ENCODE data around the gene MZT2B. TPM values are rescaled to one million over a fixed set of nuclear protein-coding genes. Genes with fewer than 3 reads are reported as not detected.
"Not testable (repeated sequence)": the region's sequence is repeated elsewhere in the genome, so short reads cannot be mapped to it uniquely, and the experiment has no call there.

Gene MZT2B
- total RNA-seq, 2 donors from 2014 or later, result 161 to 195 TPM

- peak within 1 kb of the TSS; percentile 89 to 93 for H3K27ac ChIP-seq
- WGBS, result 0% methylated on average over 55 of the region's 55 CpGs
- no peaks in the 10 kb centered on the region for H3K9me3 ChIP-seq
- peak; percentile 96 for DNase-seq (ENCODE audit: low spot score)
- H3K4me1 ChIP-seq (replicated peaks), result peaks cover 5% of the 10 kb centered on the region
- intact Hi-C loops (cut with DNase I), result loop anchor here (2.0 to 10.0 kb wide), 3 partner anchors 151 to 923 kb away; partner anchors contain the start of genes IMP4 and PLEKHB2
- TF ChIP-seq POLR2AphosphoS5 (IDR thresholded peaks at IDR 0.05) (peak; percentile 93), CTCF (IDR thresholded peaks at IDR 0.05) (peak in 1 of 4 experiments; percentile 25), POLR2A (IDR thresholded peaks at IDR 0.05) (peak; percentile 37)
- H3K4me3 ChIP-seq, result peak within 1 kb of the TSS; percentile 98
- no peaks in the 10 kb centered on the region for H3K36me3 ChIP-seq
- no peaks in the 10 kb centered on the region for H3K27me3 ChIP-seq (replicated peaks; ENCODE audit: insufficient read depth)
Observed at GRCh38 chr2:130181325-130181879, 660 bp upstream of the MZT2B start, which contains the start of gene SMPD4. Gene SMPD4 (minus strand): TSS chr2:130181602. CDS start chr2:130176592, 5,010 bp downstream.

- Histone ChIP-seq H3K4me3 (peak overlapping the region; percentile 98), H3K27ac (peak overlapping the region; percentile 31 to 54)
- intact Hi-C loops (cut with DNase I), result loop anchor here (10.0 kb wide), 1 partner anchor 922 kb away; the partner anchor contains the start of gene PLEKHB2
- DNase-seq (ENCODE audit: low spot score); H3K36me3 ChIP-seq; H3K4me1 ChIP-seq (replicated peaks); H3K9me3 ChIP-seq; H3K27me3 ChIP-seq (replicated peaks; ENCODE audit: insufficient read depth): not testable (repeated sequence)
- 32% methylated on average over 13 of the region's 23 CpGs for WGBS
Observed at GRCh38 chr2:130182826-130183511, 907 bp downstream of the MZT2B start.

- Histone ChIP-seq H3K9me3 (no peaks in the 10 kb centered on the region), H3K27me3 (replicated peaks; ENCODE audit: insufficient read depth) (no peaks in the 10 kb centered on the region), H3K4me3 (no peak overlapping the region), H3K36me3 (no peaks in the 10 kb centered on the region), H3K27ac (no peak overlapping the region), H3K4me1 (replicated peaks) (peaks cover 5% of the 10 kb centered on the region)
- TF ChIP-seq POLR2AphosphoS5 (IDR thresholded peaks at IDR 0.05), result no peak
- TF ChIP-seq CTCF (IDR thresholded peaks at IDR 0.05), result no peak
- TF ChIP-seq POLR2A (IDR thresholded peaks at IDR 0.05), result no peak
- no peak for DNase-seq (ENCODE audit: low spot score)
- intact Hi-C loops (cut with DNase I), result loop anchor here (10.0 kb wide), 1 partner anchor 921 kb away; the partner anchor contains the start of gene PLEKHB2
- 54% methylated on average over 26 of the region's 26 CpGs for WGBS
Observed at GRCh38 chr2:130183512-130184373, 1.7 kb downstream of the MZT2B start.

GRCh38 chr2:130185436-130185835 is 3.4 kb downstream of the MZT2B start:
- H3K36me3 ChIP-seq, result no peaks in the 10 kb centered on the region
- no peak overlapping the region for H3K27ac ChIP-seq
- H3K4me3 ChIP-seq, result no peak overlapping the region
- no peaks in the 10 kb centered on the region for H3K27me3 ChIP-seq (replicated peaks; ENCODE audit: insufficient read depth)
- DNase-seq (ENCODE audit: low spot score), result no peak
- WGBS, result 75% methylated on average over 10 of the region's 10 CpGs
- H3K4me1 ChIP-seq (replicated peaks), result peaks cover 3% of the 10 kb centered on the region
- intact Hi-C loops (cut with DNase I), result loop anchor here (10.0 kb wide), 1 partner anchor 919 kb away; the partner anchor contains the start of gene PLEKHB2
- TF ChIP-seq POLR2A (IDR thresholded peaks at IDR 0.05) (no peak), CTCF (IDR thresholded peaks at IDR 0.05) (no peak), POLR2AphosphoS5 (IDR thresholded peaks at IDR 0.05) (no peak)
- no peaks in the 10 kb centered on the region for H3K9me3 ChIP-seq

- intact Hi-C loops (cut with DNase I), result loop anchor here (10.0 kb wide), 1 partner anchor 919 kb away; the partner anchor contains the start of gene PLEKHB2
- H3K9me3 ChIP-seq, result no peaks in the 10 kb centered on the region
- H3K4me3 ChIP-seq, result no peak overlapping the region
- H3K27me3 ChIP-seq (replicated peaks; ENCODE audit: insufficient read depth), result no peaks in the 10 kb centered on the region
- no peak for DNase-seq (ENCODE audit: low spot score)
- WGBS, result 90% methylated on average over 4 of the region's 4 CpGs
- TF ChIP-seq POLR2AphosphoS5 (IDR thresholded peaks at IDR 0.05), result no peak
- no peak for TF ChIP-seq POLR2A (IDR thresholded peaks at IDR 0.05)
- TF ChIP-seq CTCF (IDR thresholded peaks at IDR 0.05), result no peak
- H3K27ac ChIP-seq, result no peak overlapping the region
- H3K4me1 ChIP-seq (replicated peaks), result no peaks in the 10 kb centered on the region
- H3K36me3 ChIP-seq, result no peaks in the 10 kb centered on the region
Observed at GRCh38 chr2:130185896-130186295, 3.8 kb downstream of the MZT2B start.
